Measurements from ENCODE around the gene FERMT2. TPM values are rescaled to one million over a fixed set of nuclear protein-coding genes. Genes with fewer than 3 reads are reported as not detected.
"Not testable (repeated sequence)": the region's sequence is repeated elsewhere in the genome, so short reads cannot be mapped to it uniquely, and the experiment has no call there.

Gene FERMT2
- total RNA-seq, 2 donors from 2014 or later: 38.8 to 62.9 TPM

- Histone ChIP-seq H3K27me3 (replicated peaks; ENCODE audit: insufficient read depth) (no peaks in the 10 kb centered on the region), H3K4me1 (replicated peaks) (no peaks in the 10 kb centered on the region), H3K36me3 (no peaks in the 10 kb centered on the region), H3K9me3 (no peaks in the 10 kb centered on the region), H3K4me3 (no peak overlapping the region), H3K27ac (no peak overlapping the region)
- TF ChIP-seq CTCF (IDR thresholded peaks at IDR 0.05) (no peak), POLR2A (IDR thresholded peaks at IDR 0.05) (no peak), POLR2AphosphoS5 (IDR thresholded peaks at IDR 0.05) (no peak)
- intact Hi-C loops (cut with DNase I): no loop called here
- 91% methylated on average over 9 of the region's 9 CpGs for WGBS
- DNase-seq (ENCODE audit: low spot score): no peak
These were observed 81.8 kb downstream of the FERMT2 start for GRCh38 chr14:52868911-52869618.

- 98% methylated on average over 7 of the region's 7 CpGs for WGBS
- intact Hi-C loops (cut with DNase I); H3K27me3 ChIP-seq (replicated peaks; ENCODE audit: insufficient read depth); H3K4me3 ChIP-seq; H3K36me3 ChIP-seq; H3K27ac ChIP-seq; H3K9me3 ChIP-seq; H3K4me1 ChIP-seq (replicated peaks); DNase-seq (ENCODE audit: low spot score): not testable (repeated sequence)
These were observed 86.0 kb downstream of the FERMT2 start for GRCh38 chr14:52864893-52865292.

GRCh38 chr14:52863334-52863700 lies 87.5 kb downstream of the FERMT2 start:
- Histone ChIP-seq H3K4me1 (replicated peaks) (no peaks in the 10 kb centered on the region), H3K9me3 (no peaks in the 10 kb centered on the region), H3K27ac (no peak overlapping the region), H3K36me3 (no peaks in the 10 kb centered on the region), H3K27me3 (replicated peaks; ENCODE audit: insufficient read depth) (no peaks in the 10 kb centered on the region), H3K4me3 (no peak overlapping the region)
- DNase-seq (ENCODE audit: low spot score): no peak
- 76% methylated on average over 1 of the region's 1 CpG for WGBS
- intact Hi-C loops (cut with DNase I): no loop called here
- TF ChIP-seq CTCF (IDR thresholded peaks at IDR 0.05) (no peak), POLR2AphosphoS5 (IDR thresholded peaks at IDR 0.05) (no peak), POLR2A (IDR thresholded peaks at IDR 0.05) (no peak)

- intact Hi-C loops (cut with DNase I): no loop called here
These were observed 88.1 kb downstream of the FERMT2 start for GRCh38 chr14:52862632-52863333.

GRCh38 chr14:52861403-52861802 lies 89.4 kb downstream of the FERMT2 start:
- H3K4me3 ChIP-seq: no peak overlapping the region
- no peak for DNase-seq (ENCODE audit: low spot score)
- intact Hi-C loops (cut with DNase I): no loop called here
- WGBS: 84% methylated on average over 2 of the region's 2 CpGs
- no peaks in the 10 kb centered on the region for H3K9me3 ChIP-seq
- H3K4me1 ChIP-seq (replicated peaks): no peaks in the 10 kb centered on the region
- H3K27me3 ChIP-seq (replicated peaks; ENCODE audit: insufficient read depth): no peaks in the 10 kb centered on the region
- H3K36me3 ChIP-seq: no peaks in the 10 kb centered on the region
- H3K27ac ChIP-seq: no peak overlapping the region
- no peak for TF ChIP-seq CTCF (IDR thresholded peaks at IDR 0.05)
- no peak for TF ChIP-seq POLR2AphosphoS5 (IDR thresholded peaks at IDR 0.05)
- no peak for TF ChIP-seq POLR2A (IDR thresholded peaks at IDR 0.05)

More at GRCh38 chr14:52862632-52863333, 88.1 kb downstream of the FERMT2 start:
- H3K9me3 ChIP-seq: no peaks in the 10 kb centered on the region
- no peak for DNase-seq (ENCODE audit: low spot score)
- TF ChIP-seq POLR2A (IDR thresholded peaks at IDR 0.05) (no peak), CTCF (IDR thresholded peaks at IDR 0.05) (no peak), POLR2AphosphoS5 (IDR thresholded peaks at IDR 0.05) (no peak)
- WGBS: 41% methylated on average over 4 of the region's 4 CpGs
- no peak overlapping the region for H3K27ac ChIP-seq
- no peaks in the 10 kb centered on the region for H3K36me3 ChIP-seq
- H3K4me1 ChIP-seq (replicated peaks): no peaks in the 10 kb centered on the region
- H3K27me3 ChIP-seq (replicated peaks; ENCODE audit: insufficient read depth): no peaks in the 10 kb centered on the region
- H3K4me3 ChIP-seq: no peak overlapping the region
